Spleen (tissue), 13 donors: Measurements from ENCODE around the gene RETSAT. TPM values are rescaled to one million over a fixed set of nuclear protein-coding genes. Genes with fewer than 3 reads are reported as not detected.

Experiments
- DNase-seq: peaks from one replicate; pipeline ENCODE4 v3.0.0-alpha.2; 2020
- H3K27ac ChIP-seq, 8 donors: fragments of 200-600 bp; sonication (generic) in 7 of 8; 1 replicate in 4 of 8; 2 replicates in 4 of 8; pipeline versions ENCODE4 v1.5.0 to v1.8.0; 2016 to 2021; ENCODE audit warnings: inconsistent platforms in 4 of 8, mild to moderate bottlenecking in 4 of 8, moderate library complexity in 1 of 8
- H3K27me3 ChIP-seq, 7 donors: fragments of 200-600 bp; sonication (generic) in 6 of 7; replicated peaks in 1 of 7; 1 replicate in 4 of 7; 2 replicates in 3 of 7; pipeline versions ENCODE4 v1.5.0 to v1.8.0; 2016 to 2021; ENCODE audit warnings: inconsistent platforms in 3 of 7, mild to moderate bottlenecking in 1 of 7
- H3K36me3 ChIP-seq, 6 donors: fragments of 200-600 bp; sonication (generic) in 5 of 6; 1 replicate in 4 of 6; 2 replicates in 2 of 6; pipeline versions ENCODE4 v1.5.0 to v1.8.0; 2016 to 2021; ENCODE audit warnings: inconsistent platforms in 2 of 6
- H3K4me1 ChIP-seq, 6 donors: fragments of 200-600 bp; sonication (generic) in 5 of 6; 1 replicate in 3 of 6; 2 replicates in 3 of 6; pipeline versions ENCODE4 v1.5.0 to v1.8.0; 2016 to 2021; ENCODE audit warnings: inconsistent platforms in 3 of 6
- H3K4me3 ChIP-seq, 8 donors: fragments of 200-600 bp; sonication (generic) in 7 of 8; 1 replicate in 4 of 8; 2 replicates in 4 of 8; pipeline versions ENCODE4 v1.5.0 to v1.8.0; 2016 to 2021; ENCODE audit warnings: inconsistent platforms in 4 of 8, mild to moderate bottlenecking in 4 of 8, moderate library complexity in 2 of 8
- H3K9me3 ChIP-seq, 8 donors: fragments of 200-600 bp; sonication (generic) in 7 of 8; 1 replicate in 4 of 8; 2 replicates in 4 of 8; pipeline versions ENCODE4 v1.5.0 to v1.8.0; 2016 to 2021; ENCODE audit warnings: inconsistent platforms in 4 of 8
- CTCF ChIP-seq, 11 experiments: fragments of 200-600 bp in 7 of 11; fragments of 450-650 bp in 4 of 11; sonication (generic) in 4 of 11; IDR thresholded peaks in 8 of 11; conservative IDR thresholded peaks in 3 of 11; 1 replicate in 7 of 11; 2 replicates in 4 of 11; pipeline versions ENCODE4 v1.4.0 to v1.8.0; 2016 to 2021; ENCODE audit warnings: antibody characterized with exemption in 11 of 11, inconsistent platforms in 4 of 11, mild to moderate bottlenecking in 1 of 11
- POLR2A ChIP-seq, 3 donors: fragments of 450-650 bp; IDR thresholded peaks; one replicate each; pipeline ENCODE4 v1.5.1; 2017; ENCODE audit warnings: antibody characterized with exemption in 3 of 3, mild to moderate bottlenecking in 1 of 3
- POLR2AphosphoS5 ChIP-seq, 3 donors: sonication (generic); formaldehyde crosslinking; IDR thresholded peaks; one replicate each; pipeline ENCODE4 v1.5.1; 2017; ENCODE audit warnings: antibody characterized with exemption in 3 of 3
- WGBS, 5 donors: extraction: QIAGEN DNeasy Blood & Tissue Kit in 3 of 5; methylation state at CpG; one replicate each; pipeline versions ENCODE4 v1.1.5 to v1.1.7; 2013 to 2018; 5-methylcytosine and 5-hydroxymethylcytosine counted together
- intact Hi-C: fragments of 100-400 bp; cut with DNase I; formaldehyde crosslinking; loops from one replicate; pipeline ENCODE4 v1.15.0; 2023; ENCODE audit warnings: low total_unique reads
- long read RNA-seq, 2 donors: transcript quantifications; one replicate each; lab custom pipeline, GENCODE V29; 2026
- polyA plus RNA-seq, 3 donors: library from polyadenylated mRNA; stranded (reverse); fragments of 200-250 nt; gene quantifications; one replicate each; pipeline ENCODE4 v1.2.1, GENCODE V29; 2013
- total RNA-seq, 7 donors: library from RNA; depleted of rRNA in 3 of 7; stranded (reverse); fragments of >200 nt in 3 of 7; fragmentation: NEBNext Ultra II Directional in 4 of 7; extraction: Animal tissue kit (Norgen Biotek cat#: 25700) in 4 of 7; gene quantifications; one replicate each; pipeline versions ENCODE4 v1.1.0 to v1.2.1, GENCODE V29; 2016 to 2021
- donor health status: healthy with polysubstance abuse.
- donor health status: DM: no; HTN: no; CAD: no; lungs with moderate emphysema.
- donor health status: DM: no; HTN: no; CAD: no.
- donor health status: Bipolar disorder and iron deficiency.
- donor health status: healthy.
- donor health status: DM: no; HTN: no; CAD: no.
- donor health status: DM: yes; HTN: yes; CAD: no.

RETSAT gene
- total RNA-seq: 10 to 100 TPM; 18.7 to 35.7 (median 28.3) TPM
- polyA plus RNA-seq: 10 to 100 TPM in 1 of 3 donors, 1 to 10 TPM in 2; 6.3 to 10.0 (median 6.4) TPM
- long read RNA-seq, donor 1: 0 reads
- long read RNA-seq, donor 2, partial matches to known transcripts: 0 of 1 reads
- long read RNA-seq, donor 2, other reads (novel, unspliced or antisense): 0 of 1 reads

- Histone ChIP-seq H3K36me3 (peaks cover 5 to 63% (median 29%) of the 10 kb centered on the region in 6 donors), H3K27ac (peak within 1 kb of the TSS; percentile 62 to 94 (median 88)), H3K4me1 (peaks cover 11 to 73% (median 51%) of the 10 kb centered on the region in 6 donors), H3K27me3 (no peaks in the 10 kb centered on the region), H3K9me3 (no peaks in the 10 kb centered on the region), H3K4me3 (peak within 1 kb of the TSS; percentile 51 to 82 (median 64))
- DNase-seq: peak; percentile 98
- peak in 2 of 3 donors; percentile 64 to 81 for TF ChIP-seq POLR2A (IDR thresholded peaks at IDR 0.05)
- peak in 4 of 11 experiments; percentile 9 to 27 (median 24) for TF ChIP-seq CTCF (IDR thresholded peaks at IDR 0.05 in 8 of 11, conservative IDR thresholded peaks at IDR 0.05 in 3 of 11)
- peak; percentile 98 for TF ChIP-seq POLR2AphosphoS5 (IDR thresholded peaks at IDR 0.05)
- 0 to 1% (median 1%) methylated on average over 38 to 42 of the region's 42 CpGs for WGBS, 5 donors
- intact Hi-C loops: no loop called here
Observed at GRCh38 chr2:85354286-85355072, at the start of gene RETSAT, which contains the start of gene ELMOD3. TSS of gene RETSAT (minus strand) at chr2:85354528. CDS start at chr2:85354507, 21 bp downstream. TSS of gene ELMOD3 (plus strand) at chr2:85354769. CDS start at chr2:85357199, 2,430 bp downstream.

GRCh38 chr2:85401844-85402243 lies 47.5 kb upstream of the RETSAT start:
- Histone ChIP-seq H3K36me3 (peaks cover 0 to 51% (median 7%) of the 10 kb centered on the region in 6 donors), H3K27ac (peak overlapping the region in 4 of 8 donors; percentile 19 to 45 (median 28)), H3K4me1 (peaks cover 4 to 44% (median 27%) of the 10 kb centered on the region in 6 donors), H3K27me3 (no peaks in the 10 kb centered on the region), H3K9me3 (peaks cover 0 to 23% (median 15%) of the 10 kb centered on the region in 8 donors), H3K4me3 (no peak overlapping the region)
- TF ChIP-seq POLR2AphosphoS5 (IDR thresholded peaks at IDR 0.05) (peak in 1 of 3 donors; percentile 7), POLR2A (IDR thresholded peaks at IDR 0.05) (no peak)
- DNase-seq: peak; percentile 80
- whole genome bisulfite sequencing, 5 donors: 62 to 84% (median 73%) methylated on average over 7 to 8 of the region's 8 CpGs
- intact Hi-C loops: no loop called here

GRCh38 chr2:85401464-85401805 lies 47.1 kb upstream of the RETSAT start:
- peak overlapping the region in 2 of 8 donors; percentile 29 to 45 for H3K27ac ChIP-seq
- no peak for TF ChIP-seq POLR2A (IDR thresholded peaks at IDR 0.05)
- TF ChIP-seq CTCF (IDR thresholded peaks at IDR 0.05 in 8 of 11, conservative IDR thresholded peaks at IDR 0.05 in 3 of 11): no peak
- H3K27me3 ChIP-seq: no peaks in the 10 kb centered on the region
- intact Hi-C loops: no loop called here
- no peak overlapping the region for H3K4me3 ChIP-seq
- DNase-seq: no peak
- peaks cover 0 to 55% (median 7%) of the 10 kb centered on the region in 6 donors for H3K36me3 ChIP-seq
- 80 to 100% (median 93%) methylated on average over 1 to 7 of the region's 7 CpGs for WGBS, 5 donors
- peaks cover 4 to 40% (median 22%) of the 10 kb centered on the region in 6 donors for H3K4me1 ChIP-seq
- peaks cover 0 to 23% (median 15%) of the 10 kb centered on the region in 8 donors for H3K9me3 ChIP-seq

GRCh38 chr2:85400541-85401463 lies 46.5 kb upstream of the RETSAT start:
- DNase-seq: peak; percentile 71
- Histone ChIP-seq H3K9me3 (peaks cover 0 to 23% (median 15%) of the 10 kb centered on the region in 8 donors), H3K4me1 (peaks cover 0 to 34% (median 16%) of the 10 kb centered on the region in 6 donors), H3K27me3 (no peaks in the 10 kb centered on the region), H3K4me3 (no peak overlapping the region), H3K36me3 (peaks cover 0 to 61% (median 7%) of the 10 kb centered on the region in 6 donors), H3K27ac (no peak overlapping the region)
- WGBS, 5 donors: 83 to 94% (median 87%) methylated on average over 10 to 14 of the region's 14 CpGs
- TF ChIP-seq POLR2AphosphoS5 (IDR thresholded peaks at IDR 0.05) (no peak), POLR2A (IDR thresholded peaks at IDR 0.05) (no peak)
- intact Hi-C loops: no loop called here
